ENCODE data around the gene ZBTB7C. TPM values are rescaled to one million over a fixed set of nuclear protein-coding genes. Genes with fewer than 3 reads are reported as not detected.

ZBTB7C gene
- total RNA-seq, 1 donor from 2014 or later: 1.4 TPM

GRCh38 chr18:48260237-48260636 is 148.9 kb downstream of the ZBTB7C start:
- peaks cover 17% of the 10 kb centered on the region for H3K27me3 Mint-ChIP-seq (ENCODE audit: low read depth)
- no peak for DNase-seq (ENCODE audit: low spot score)
- no peak overlapping the region for H3K27ac Mint-ChIP-seq (ENCODE audit: unreplicated experiment)
- peaks cover 23% of the 10 kb centered on the region for H3K9me3 Mint-ChIP-seq (ENCODE audit: low read depth)
- H3K36me3 Mint-ChIP-seq (ENCODE audit: low read depth): peaks cover 4% of the 10 kb centered on the region
- TF ChIP-seq, protein P1, sequence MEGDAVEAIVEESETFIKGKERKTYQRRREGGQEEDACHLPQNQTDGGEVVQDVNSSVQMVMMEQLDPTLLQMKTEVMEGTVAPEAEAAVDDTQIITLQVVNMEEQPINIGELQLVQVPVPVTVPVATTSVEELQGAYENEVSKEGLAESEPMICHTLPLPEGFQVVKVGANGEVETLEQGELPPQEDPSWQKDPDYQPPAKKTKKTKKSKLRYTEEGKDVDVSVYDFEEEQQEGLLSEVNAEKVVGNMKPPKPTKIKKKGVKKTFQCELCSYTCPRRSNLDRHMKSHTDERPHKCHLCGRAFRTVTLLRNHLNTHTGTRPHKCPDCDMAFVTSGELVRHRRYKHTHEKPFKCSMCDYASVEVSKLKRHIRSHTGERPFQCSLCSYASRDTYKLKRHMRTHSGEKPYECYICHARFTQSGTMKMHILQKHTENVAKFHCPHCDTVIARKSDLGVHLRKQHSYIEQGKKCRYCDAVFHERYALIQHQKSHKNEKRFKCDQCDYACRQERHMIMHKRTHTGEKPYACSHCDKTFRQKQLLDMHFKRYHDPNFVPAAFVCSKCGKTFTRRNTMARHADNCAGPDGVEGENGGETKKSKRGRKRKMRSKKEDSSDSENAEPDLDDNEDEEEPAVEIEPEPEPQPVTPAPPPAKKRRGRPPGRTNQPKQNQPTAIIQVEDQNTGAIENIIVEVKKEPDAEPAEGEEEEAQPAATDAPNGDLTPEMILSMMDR (IDR thresholded peaks at IDR 0.05): no peak
- no peak overlapping the region for H3K4me3 Mint-ChIP-seq (ENCODE audit: unreplicated experiment)
- no peaks in the 10 kb centered on the region for H3K4me1 Mint-ChIP-seq (ENCODE audit: low read depth)

DNA sequence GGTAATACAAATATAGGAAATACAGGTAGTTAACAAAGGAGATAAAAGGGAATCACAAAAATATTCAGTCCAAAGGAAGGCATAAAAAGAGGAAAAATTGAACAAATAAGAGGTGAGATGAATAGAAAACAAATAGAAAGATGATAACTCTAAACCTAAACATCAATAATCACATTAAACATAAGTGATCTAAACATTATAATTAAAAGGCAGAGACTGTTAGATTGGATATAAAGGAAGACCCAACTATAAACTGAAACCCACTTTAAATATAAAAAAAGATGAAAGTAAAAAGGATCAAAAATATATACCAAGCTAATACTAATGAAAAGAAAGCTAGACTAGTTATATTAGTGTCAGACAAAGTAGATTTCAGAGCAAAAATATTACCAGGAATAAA is 152.3 kb downstream of the ZBTB7C start:
- peaks cover 26% of the 10 kb centered on the region for H3K9me3 Mint-ChIP-seq (ENCODE audit: low read depth)
- TF ChIP-seq, protein P1 (IDR thresholded peaks at IDR 0.05): no peak
- H3K4me3 Mint-ChIP-seq (ENCODE audit: unreplicated experiment): no peak overlapping the region
- H3K27me3 Mint-ChIP-seq (ENCODE audit: low read depth): peaks cover 26% of the 10 kb centered on the region
- no peak overlapping the region for H3K27ac Mint-ChIP-seq (ENCODE audit: unreplicated experiment)
- no peaks in the 10 kb centered on the region for H3K4me1 Mint-ChIP-seq (ENCODE audit: low read depth)
- no peak for DNase-seq (ENCODE audit: low spot score)
- peaks cover 7% of the 10 kb centered on the region for H3K36me3 Mint-ChIP-seq (ENCODE audit: low read depth)

DNA sequence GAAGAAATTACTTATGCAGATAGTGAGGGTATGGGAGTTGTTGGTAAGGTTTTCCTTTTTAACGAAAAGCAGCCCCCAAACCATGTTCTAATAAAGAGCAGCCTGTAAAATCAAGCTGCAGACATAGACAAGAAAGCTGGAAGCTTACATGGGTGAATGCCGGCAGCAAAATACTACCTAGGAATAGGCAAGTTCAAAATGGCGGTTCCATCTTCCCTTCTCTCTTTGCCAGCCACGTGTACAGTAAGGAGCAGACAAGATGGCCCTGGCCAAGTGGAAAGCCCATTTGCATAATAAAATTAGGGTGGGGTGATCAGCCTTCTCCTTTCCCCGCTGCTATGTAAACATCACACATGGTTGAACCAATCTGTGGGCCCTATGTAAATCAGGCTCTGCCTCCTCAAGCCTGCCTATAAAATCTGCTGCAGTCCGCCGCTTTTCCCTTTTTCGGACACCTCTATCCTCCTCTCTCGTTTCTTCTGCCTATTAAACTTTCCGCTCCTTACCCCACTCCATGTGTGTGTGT is 155.0 kb downstream of the ZBTB7C start:
- H3K4me1 Mint-ChIP-seq (ENCODE audit: low read depth): no peaks in the 10 kb centered on the region
- no peak overlapping the region for H3K27ac Mint-ChIP-seq (ENCODE audit: unreplicated experiment)
- no peak overlapping the region for H3K4me3 Mint-ChIP-seq (ENCODE audit: unreplicated experiment)
- peaks cover 42% of the 10 kb centered on the region for H3K27me3 Mint-ChIP-seq (ENCODE audit: low read depth)
- TF ChIP-seq, protein P1 (IDR thresholded peaks at IDR 0.05): no peak
- no peak for DNase-seq (ENCODE audit: low spot score)
- H3K36me3 Mint-ChIP-seq (ENCODE audit: low read depth): peaks cover 7% of the 10 kb centered on the region
- H3K9me3 Mint-ChIP-seq (ENCODE audit: low read depth): peaks cover 26% of the 10 kb centered on the region

DNA sequence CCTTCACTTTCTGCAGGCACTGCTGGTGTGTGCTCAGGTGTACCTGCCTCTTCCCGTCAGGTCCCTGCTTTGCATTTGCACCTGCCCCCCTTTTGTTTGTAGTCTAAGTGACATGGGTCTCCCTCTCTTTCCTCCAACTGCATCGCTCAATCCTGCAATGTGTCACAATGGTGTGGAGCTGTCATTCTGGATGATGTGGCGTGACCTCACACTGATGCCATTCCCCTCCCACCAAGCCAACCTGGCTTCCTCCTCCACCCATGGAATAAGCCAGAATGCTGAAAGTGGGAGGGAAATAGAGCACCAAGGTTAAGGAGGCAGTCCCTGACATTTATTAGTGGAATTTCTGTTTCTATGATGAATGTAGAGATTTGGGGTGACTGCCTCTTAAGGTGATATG is 156.7 kb downstream of the ZBTB7C start:
- H3K27ac Mint-ChIP-seq (ENCODE audit: unreplicated experiment): no peak overlapping the region
- peaks cover 20% of the 10 kb centered on the region for H3K9me3 Mint-ChIP-seq (ENCODE audit: low read depth)
- H3K36me3 Mint-ChIP-seq (ENCODE audit: low read depth): peaks cover 7% of the 10 kb centered on the region
- H3K4me1 Mint-ChIP-seq (ENCODE audit: low read depth): no peaks in the 10 kb centered on the region
- DNase-seq (ENCODE audit: low spot score): no peak
- H3K27me3 Mint-ChIP-seq (ENCODE audit: low read depth): peaks cover 49% of the 10 kb centered on the region
- TF ChIP-seq, protein P1 (IDR thresholded peaks at IDR 0.05): no peak
- no peak overlapping the region for H3K4me3 Mint-ChIP-seq (ENCODE audit: unreplicated experiment)

DNA sequence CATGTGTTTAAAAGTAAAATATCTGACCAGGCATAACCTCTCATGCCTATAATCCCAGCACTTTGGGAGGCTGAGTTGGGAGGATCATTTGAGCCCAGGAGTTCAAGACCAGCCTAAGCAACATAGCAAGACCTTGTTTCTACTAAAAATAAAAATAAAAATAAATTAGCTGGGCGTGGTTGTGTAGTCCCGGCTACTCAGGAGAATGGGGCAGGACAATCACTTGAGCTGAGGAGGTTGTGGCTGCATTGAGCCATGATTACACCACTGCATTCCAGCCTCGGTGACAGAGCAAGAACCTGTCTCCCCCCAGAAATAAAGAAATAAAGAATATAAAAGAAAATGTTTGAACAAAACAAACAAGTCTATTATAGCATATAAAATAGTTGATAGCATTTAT is 158.3 kb downstream of the ZBTB7C start:
- H3K4me1 Mint-ChIP-seq (ENCODE audit: low read depth): no peaks in the 10 kb centered on the region
- peaks cover 8% of the 10 kb centered on the region for H3K9me3 Mint-ChIP-seq (ENCODE audit: low read depth)
- DNase-seq (ENCODE audit: low spot score): no peak
- TF ChIP-seq, protein P1 (IDR thresholded peaks at IDR 0.05): no peak
- peaks cover 3% of the 10 kb centered on the region for H3K36me3 Mint-ChIP-seq (ENCODE audit: low read depth)
- no peak overlapping the region for H3K27ac Mint-ChIP-seq (ENCODE audit: unreplicated experiment)
- H3K27me3 Mint-ChIP-seq (ENCODE audit: low read depth): peaks cover 48% of the 10 kb centered on the region
- no peak overlapping the region for H3K4me3 Mint-ChIP-seq (ENCODE audit: unreplicated experiment)

All from chondrocyte (in vitro differentiated cells).